Renal cortex interstitium (tissue), 11 donors: ENCODE results near the gene TOR1AIP1. TPM values are rescaled to one million over a fixed set of nuclear protein-coding genes. Genes with fewer than 3 reads are reported as not detected.
"Not testable (repeated sequence)": the region's sequence is repeated elsewhere in the genome, so short reads cannot be mapped to it uniquely, and the experiment has no call there.

Experiments used
- DNase-seq, 11 donors: peaks; one replicate each; pipeline ENCODE4 v3.0.0-alpha.2; 2013; ENCODE audit warnings: low read depth in 9 of 11, low spot score in 4 of 11; ENCODE audit errors: extremely low read depth in 1 of 11
- polyA plus RNA-seq, 3 donors: library from polyadenylated mRNA; unstranded; fragments of 120-200 nt; gene quantifications; one replicate each; pipeline ENCODE4 v1.2.1, GENCODE V29; 2013; ENCODE audit not compliant: insufficient read length in 3 of 3

Gene TOR1AIP1
- polyA plus RNA-seq, 3 donors: 49.4 to 55.4 (median 50.5) TPM

DNA sequence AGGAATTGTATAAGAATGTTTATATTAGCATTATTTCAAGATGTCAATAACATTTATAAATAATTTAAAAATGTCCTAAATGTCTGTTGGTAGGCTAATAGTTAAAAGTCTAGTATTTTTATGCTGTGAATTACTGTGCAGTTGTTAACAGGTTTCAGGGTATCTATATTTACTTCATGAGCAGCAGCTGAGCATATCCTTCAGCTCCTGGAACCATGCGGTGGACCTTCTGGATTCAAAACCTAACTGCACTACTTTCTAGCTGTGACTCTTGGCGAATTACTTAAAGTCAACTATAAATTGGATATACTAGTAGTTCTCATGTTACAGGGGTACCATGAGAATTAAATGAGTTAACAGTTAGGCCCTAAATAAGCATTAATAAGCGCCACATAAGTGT is 76.3 kb downstream of the TOR1AIP1 start:
- no peak for DNase-seq

GRCh38 chr1:179962168-179962567 is 80.1 kb downstream of the TOR1AIP1 start:
- DNase-seq: not testable (repeated sequence)

- no peak for DNase-seq
These were observed 84.5 kb downstream of the TOR1AIP1 start for GRCh38 chr1:179966551-179966950.

DNA sequence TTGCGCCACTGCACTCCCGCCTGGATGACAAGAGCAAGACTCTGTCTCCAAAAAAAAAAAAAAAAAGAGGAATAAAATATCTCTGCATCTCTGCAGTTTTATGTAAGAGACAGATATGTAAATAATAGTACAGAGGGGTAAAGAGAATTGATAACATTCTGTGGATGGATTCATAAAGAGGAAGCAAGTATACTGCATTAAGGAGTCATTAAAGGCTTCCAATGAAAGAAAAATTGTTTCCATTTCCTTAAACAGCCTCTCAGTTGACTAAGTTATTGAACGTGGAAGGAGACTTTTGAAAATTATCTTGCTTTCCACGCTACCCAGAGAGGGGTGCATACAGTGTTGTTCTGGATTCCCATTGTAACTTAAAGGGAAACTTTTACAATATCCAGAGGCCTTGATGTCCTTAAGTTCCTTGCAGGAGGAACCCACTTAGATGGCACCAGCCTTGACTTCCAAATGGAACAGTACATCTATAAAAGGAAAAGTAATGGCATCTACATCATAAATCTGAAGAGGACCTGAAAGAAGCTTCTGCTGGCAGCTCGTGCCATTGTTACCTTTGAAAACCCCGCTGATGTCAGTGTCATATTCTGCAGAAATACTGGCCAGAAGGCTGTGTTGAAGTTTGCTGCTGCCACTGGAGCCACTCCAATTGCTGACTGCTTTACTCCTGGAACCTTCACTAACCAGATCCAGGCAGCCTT is 86.4 kb downstream of the TOR1AIP1 start:
- DNase-seq: no peak

DNA sequence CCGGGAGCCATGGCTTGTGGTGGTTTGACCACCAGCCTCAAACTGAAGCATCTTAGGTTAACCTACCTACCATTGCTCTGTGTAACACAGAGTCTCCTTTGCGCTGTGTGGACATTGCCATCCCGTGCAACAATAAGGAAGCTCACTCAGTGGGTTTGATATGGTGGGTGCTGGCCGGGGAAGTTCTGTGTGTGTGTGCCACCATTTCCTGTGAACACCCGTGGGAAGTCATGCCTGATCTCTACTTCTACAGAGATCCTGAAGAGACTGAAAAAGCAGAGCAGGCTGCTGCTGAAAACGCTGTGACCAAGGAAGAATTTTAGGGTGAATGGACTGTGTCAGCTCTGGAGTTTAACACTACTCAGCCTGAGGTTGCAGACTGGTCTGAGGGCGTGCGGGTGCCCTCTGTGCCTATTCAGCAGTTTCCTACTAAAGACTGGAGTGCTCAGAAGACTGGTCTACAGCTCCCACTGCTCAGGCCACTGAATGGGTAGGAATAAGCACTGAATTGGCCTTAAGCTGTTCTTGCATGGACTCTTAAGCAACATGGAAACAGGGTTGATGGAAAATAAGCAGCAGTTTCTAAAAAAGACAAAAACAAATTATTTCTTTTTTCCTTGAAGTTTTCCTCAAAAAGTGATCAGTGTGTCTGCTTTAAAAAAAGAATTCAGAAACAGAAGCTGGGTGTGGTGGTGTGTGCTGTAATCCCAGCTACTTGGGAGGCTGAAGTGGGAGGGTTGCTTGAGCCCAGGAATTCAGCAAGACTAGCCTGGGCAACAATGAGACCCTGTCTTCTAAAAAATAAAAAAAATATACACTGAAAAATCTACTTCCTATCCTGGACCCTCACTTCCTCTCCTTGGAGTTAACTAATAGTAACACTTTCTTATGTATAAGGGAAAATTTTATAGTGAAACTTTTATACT is 87.2 kb downstream of the TOR1AIP1 start:
- DNase-seq: no peak

Other genes starting within 250 kb of the TOR1AIP1 start
- 1 to 10 TPM in 2 of 3 donors, under 1 TPM in 1; 0.90 to 2.1 (median 1.0) TPM for gene FAM163A, start 139.0 kb upstream of the TOR1AIP1 start, polyA plus RNA-seq
- 10 to 100 TPM; 30.5 to 41.3 (median 37.7) TPM for gene TOR1AIP2, start 4.5 kb upstream of the TOR1AIP1 start, polyA plus RNA-seq
- 10 to 100 TPM; 26.1 to 33.6 (median 28.2) TPM for gene CEP350, start 72.5 kb downstream of the TOR1AIP1 start, polyA plus RNA-seq